Measurements from ENCODE around the gene CDC123. TPM values are rescaled to one million over a fixed set of nuclear protein-coding genes. Genes with fewer than 3 reads are reported as not detected.

Gene CDC123
- total and polyA plus RNA-seq, 9 donors: 22.1 to 59.1 (median 35.8) TPM

DNA sequence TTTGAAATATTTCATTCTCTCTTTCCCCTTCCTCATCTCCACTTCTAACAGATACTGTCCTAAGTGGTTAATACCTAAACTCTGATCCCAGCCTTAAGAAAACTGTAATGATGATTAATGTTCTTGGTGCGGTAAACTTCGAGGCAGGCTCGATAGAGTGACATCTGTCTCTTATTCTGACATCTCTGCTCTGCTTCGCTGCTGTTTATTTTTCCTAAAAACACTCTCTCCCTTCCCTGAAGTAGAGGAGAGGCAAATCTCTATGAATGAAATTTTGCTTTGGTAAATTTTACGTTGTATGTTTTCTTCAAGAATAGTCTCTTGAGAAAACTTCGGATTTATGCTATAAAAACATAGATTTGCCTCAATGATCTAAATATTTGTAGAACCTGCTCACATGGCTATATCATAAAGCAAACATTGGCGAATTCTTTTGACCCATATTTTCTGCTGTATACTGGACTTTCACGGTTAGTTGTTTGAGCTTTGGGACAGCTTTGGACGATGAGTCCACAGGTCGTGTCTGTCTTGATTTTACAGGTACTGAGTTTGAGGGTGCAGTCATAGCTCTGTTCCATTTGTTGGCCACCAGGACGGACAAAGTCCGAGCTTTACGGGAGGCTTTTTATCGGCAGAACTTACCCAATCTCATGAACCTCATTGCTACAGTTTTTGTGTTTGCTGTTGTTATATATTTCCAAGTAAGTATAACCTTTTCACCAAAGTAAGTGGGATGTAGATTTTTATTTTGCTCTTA, 39.4 kb upstream of the CDC123 start:
- no peaks in the 10 kb centered on the region for H3K36me3 ChIP-seq
- no peak overlapping the region for H3K27ac ChIP-seq
- 89 to 93% (median 90%) methylated on average over 14 of the region's 14 CpGs for WGBS, 3 donors
- DNase-seq: no peak
- H3K27me3 ChIP-seq: no peaks in the 10 kb centered on the region
- H3K9me3 ChIP-seq: no peaks in the 10 kb centered on the region
- TF ChIP-seq CTCF (IDR thresholded peaks at IDR 0.05) (no peak), POLR2A (IDR thresholded peaks at IDR 0.05) (no peak), EP300 (IDR thresholded peaks at IDR 0.05) (no peak)
- no peaks in the 10 kb centered on the region for H3K4me1 ChIP-seq (ENCODE audit: insufficient read depth)
- intact Hi-C loops (cut with DNase I): no loop called here
- H3K4me3 ChIP-seq: no peak overlapping the region

DNA sequence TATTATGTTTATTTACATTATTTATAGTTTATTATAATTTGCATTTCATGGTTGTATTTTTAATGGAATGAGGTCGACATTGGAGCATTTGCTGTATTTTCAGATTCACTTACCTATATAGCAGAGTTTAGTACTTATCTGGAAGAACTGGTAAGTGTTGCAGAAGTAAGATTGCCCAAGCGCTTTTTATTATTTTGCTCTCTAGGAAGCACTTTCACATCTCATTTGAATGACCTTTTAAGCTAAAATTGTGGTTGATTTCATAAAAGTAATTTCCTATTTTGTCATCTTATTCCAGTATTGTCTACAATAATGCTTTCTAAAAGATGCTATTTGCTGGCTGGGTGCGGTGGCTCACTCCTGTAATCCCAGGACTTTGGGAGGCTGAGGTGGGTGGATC, 37.9 kb upstream of the CDC123 start:
- Histone ChIP-seq H3K4me1 (ENCODE audit: insufficient read depth) (no peaks in the 10 kb centered on the region), H3K27me3 (no peaks in the 10 kb centered on the region), H3K36me3 (no peaks in the 10 kb centered on the region), H3K27ac (no peak overlapping the region), H3K9me3 (no peaks in the 10 kb centered on the region), H3K4me3 (no peak overlapping the region)
- no peak for DNase-seq
- intact Hi-C loops (cut with DNase I): no loop called here
- WGBS, 3 donors: 93 to 96% (median 95%) methylated on average over 3 of the region's 3 CpGs
- TF ChIP-seq CTCF (IDR thresholded peaks at IDR 0.05) (no peak), EP300 (IDR thresholded peaks at IDR 0.05) (no peak), POLR2A (IDR thresholded peaks at IDR 0.05) (no peak)

- intact Hi-C loops (cut with DNase I): no loop called here
- Histone ChIP-seq H3K27me3 (no peaks in the 10 kb centered on the region), H3K4me1 (ENCODE audit: insufficient read depth) (no peaks in the 10 kb centered on the region), H3K36me3 (no peaks in the 10 kb centered on the region), H3K9me3 (no peaks in the 10 kb centered on the region), H3K27ac (no peak overlapping the region), H3K4me3 (no peak overlapping the region)
- DNase-seq: no peak
- 94 to 95% (median 95%) methylated on average over 5 of the region's 5 CpGs for WGBS, 3 donors
- no peak for TF ChIP-seq CTCF (IDR thresholded peaks at IDR 0.05)
- TF ChIP-seq POLR2A (IDR thresholded peaks at IDR 0.05): no peak
- TF ChIP-seq EP300 (IDR thresholded peaks at IDR 0.05): no peak
Measured at GRCh38 chr10:12160664-12161063, 35.3 kb upstream of the CDC123 start.

- H3K27me3 ChIP-seq: no peaks in the 10 kb centered on the region
- DNase-seq: no peak
- TF ChIP-seq EP300 (IDR thresholded peaks at IDR 0.05) (no peak), POLR2A (IDR thresholded peaks at IDR 0.05) (no peak), CTCF (IDR thresholded peaks at IDR 0.05) (no peak)
- intact Hi-C loops (cut with DNase I): no loop called here
- no peaks in the 10 kb centered on the region for H3K4me1 ChIP-seq (ENCODE audit: insufficient read depth)
- no peak overlapping the region for H3K4me3 ChIP-seq
- no peaks in the 10 kb centered on the region for H3K9me3 ChIP-seq
- H3K36me3 ChIP-seq: no peaks in the 10 kb centered on the region
- no peak overlapping the region for H3K27ac ChIP-seq
- 94 to 95% (median 95%) methylated on average over 6 of the region's 6 CpGs for WGBS, 3 donors
Measured at GRCh38 chr10:12162927-12163326, 33.1 kb upstream of the CDC123 start.

All from ovary (tissue), 9 donors.